ENCODE measurements around the gene RIT1.
A peak's percentile ranks its signal among the peaks of the same experiment; 100 is the strongest.

The RIT1 gene

DNA sequence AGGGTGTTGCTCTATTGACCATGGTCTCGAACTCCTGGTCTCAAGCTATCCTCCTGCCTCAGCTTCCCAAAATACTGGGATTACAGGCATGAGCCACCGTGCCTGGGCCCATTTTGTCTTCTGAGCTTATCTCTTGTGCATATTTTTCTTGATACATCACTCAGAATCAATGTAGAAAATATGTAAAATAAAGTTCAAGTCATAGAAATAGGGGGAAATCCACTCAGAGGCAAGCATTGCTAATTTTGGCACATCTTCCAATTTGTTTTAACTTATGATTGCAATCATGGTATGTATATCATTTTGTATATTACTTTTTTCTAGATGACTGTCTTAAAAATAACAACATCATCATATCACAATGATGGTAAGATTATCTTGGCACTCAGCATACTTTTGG lies 21.6 kb downstream of the RIT1 start:
- no peak for DNase-seq

DNA sequence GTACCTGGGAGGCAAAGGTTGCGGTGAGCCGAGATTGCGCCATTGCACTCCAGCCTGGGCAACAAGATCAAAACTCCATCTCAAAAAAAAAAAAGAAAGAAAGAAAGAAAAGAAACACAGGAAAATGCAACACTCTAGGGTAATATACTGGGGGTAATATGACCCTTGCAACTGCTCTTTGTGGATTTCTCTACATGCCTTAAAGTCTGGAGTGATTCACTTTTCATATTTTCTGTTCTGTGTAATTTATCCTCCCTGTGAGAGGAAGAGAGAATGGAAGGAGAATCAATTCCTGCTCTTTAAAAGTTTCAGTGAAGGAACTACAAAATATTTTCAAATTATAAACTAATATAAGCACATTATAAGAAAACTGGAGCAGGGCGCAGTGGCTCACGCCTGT lies 22.7 kb downstream of the RIT1 start:
- no peak for DNase-seq

DNA sequence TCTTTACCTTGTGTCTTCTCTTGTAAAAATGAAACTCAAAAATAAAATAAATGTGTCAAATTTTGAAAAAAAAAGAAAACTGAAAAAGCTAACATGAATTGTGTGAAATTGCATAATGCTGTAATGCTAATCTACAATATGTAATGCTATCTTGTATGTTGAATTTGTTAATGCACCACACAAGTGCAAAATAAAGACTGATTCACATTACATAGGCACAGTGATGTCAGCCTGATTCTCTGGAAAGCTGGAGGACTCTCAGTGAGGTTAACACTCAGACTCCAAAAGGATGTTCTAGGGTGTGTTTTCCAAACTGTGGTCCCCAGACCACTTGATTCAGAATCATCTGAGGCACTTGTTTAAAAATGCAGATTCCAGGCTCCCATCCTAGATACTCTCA lies 26.2 kb downstream of the RIT1 start:
- DNase-seq = no peak

DNA sequence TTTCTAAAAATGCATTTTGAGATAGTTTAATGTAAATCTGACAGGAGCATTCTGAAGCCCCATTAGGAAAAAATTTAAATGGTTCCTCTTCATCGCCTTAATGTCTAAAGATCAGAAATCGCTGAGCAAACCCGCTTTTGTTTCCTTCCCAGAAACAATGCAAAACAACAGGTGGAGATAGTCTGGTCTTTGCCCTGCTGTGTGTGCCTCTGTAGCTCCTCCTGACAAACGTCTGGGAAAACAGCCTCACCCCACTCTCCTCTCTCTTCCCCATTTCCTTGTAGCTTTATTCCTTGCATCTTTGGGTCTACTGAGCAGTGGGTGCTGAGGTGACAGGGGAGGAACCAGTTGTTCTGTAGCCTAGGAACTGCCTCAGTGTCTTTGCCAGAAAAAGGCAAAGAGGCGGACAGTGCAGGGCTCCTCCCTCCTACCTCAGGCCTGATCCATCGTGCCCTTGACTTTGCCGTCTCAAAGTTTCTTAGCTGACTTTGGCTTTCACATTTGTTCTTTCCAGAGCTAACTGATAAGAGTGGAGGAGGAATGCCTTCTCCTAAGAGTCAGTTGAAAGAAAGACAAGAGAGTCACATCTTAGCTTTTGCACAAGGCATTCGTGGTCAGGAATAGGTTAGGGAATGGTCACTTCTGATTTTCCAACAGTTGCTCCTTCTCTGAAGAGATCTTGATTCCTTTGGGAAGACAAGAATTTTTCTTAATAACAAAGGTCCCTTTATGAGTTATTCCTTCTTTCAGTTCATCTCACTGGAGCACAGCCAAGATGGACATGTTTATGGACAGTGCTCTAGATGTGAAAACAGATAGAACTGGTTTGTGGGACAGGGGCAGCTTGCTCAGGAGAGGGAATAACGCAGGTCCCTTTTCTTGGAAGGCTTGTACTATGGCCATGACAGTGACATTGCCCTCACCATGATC lies 26.9 kb downstream of the RIT1 start:
- no peak for DNase-seq

DNA sequence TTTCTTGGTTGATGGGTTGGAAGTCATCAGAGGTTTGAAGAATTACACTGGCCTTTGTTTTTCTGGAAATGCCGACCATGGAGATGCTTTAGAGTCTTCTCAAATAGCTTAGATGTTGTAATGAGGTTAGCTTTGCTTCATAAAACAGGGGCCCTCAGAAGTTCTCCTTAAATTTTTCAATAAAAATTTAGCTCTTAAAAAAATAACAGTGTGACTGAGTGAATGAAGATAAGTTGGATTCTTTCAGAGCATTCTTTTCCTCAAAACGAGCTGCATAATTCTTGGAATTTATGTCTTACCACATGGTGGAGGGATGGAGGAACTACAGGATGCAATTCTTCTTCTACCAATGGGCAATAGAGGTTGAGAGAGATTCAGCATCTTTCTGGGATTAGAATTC lies 28.4 kb downstream of the RIT1 start:
- no peak for DNase-seq

DNA sequence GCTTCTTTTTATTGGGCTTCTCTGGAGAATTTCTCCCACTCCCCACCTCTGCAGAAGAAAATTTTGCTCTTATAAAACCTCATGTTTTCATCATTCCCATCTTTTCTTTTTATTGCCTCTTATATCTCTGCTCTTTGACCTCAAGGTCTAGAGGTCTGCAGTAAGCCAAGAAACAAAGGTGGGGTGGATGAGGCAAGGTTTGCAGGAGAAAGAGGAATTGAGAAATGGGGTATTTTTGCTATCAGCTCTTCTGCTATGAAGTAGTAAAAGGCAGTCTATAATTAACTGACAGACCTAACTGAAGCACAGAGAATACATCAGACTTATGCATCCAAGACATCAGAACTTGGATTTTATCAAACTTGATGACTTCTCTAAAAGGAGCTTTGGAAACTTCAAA lies 28.9 kb downstream of the RIT1 start:
- no peak for DNase-seq

DNA sequence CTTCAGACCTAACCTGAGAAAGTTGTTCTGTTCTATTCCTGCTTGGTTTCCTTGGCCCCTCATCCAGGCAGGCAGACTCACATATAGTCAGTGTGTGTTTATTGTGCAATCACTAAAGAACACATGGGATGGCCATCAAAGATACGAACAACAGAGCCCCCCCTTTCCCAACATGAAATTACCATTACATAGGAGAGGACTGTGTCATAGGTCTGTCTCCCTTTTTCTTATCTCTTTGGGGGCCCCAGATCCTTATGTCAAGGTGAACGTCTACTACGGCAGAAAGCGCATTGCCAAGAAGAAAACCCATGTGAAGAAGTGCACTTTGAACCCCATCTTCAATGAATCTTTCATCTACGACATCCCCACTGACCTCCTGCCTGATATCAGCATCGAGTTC lies 30.2 kb downstream of the RIT1 start:
- no peak for DNase-seq

DNA sequence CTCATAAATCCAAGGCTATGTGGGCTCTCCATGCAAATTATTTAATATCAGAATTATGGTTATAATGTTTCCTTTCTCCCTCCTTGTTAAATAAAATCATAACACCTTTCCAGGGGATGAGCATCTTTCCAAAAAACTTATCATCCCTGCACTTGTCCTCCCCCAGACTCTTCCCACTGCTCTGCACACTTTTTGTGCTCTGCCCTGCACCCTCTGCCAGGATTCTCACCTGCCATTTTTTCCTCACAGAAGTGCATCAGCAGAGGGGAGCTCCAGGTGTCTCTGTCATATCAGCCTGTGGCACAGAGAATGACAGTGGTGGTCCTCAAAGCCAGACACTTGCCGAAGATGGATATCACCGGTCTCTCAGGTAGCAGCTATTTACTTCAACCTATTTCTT lies 30.9 kb downstream of the RIT1 start:
- DNase-seq = no peak

DNA sequence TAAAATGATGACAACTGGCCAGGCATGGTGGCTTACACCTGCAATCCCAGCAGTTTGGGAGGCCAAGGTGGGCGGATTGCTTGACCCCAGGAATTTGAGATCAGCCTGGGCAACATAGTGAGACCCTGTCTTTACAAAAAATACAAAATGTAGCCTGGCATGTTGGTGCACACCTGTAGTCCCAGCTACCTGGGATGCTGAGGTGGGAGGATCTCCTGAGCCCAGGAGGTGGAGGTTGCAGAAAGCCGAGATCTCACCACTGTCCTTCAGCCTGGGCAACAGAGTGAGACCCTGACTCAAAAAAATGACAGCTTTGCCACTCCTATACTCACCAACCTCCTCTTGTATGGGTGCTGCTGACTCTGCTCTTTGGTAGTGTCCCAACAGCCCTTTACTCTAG lies 33.2 kb downstream of the RIT1 start:
- no peak for DNase-seq

DNA sequence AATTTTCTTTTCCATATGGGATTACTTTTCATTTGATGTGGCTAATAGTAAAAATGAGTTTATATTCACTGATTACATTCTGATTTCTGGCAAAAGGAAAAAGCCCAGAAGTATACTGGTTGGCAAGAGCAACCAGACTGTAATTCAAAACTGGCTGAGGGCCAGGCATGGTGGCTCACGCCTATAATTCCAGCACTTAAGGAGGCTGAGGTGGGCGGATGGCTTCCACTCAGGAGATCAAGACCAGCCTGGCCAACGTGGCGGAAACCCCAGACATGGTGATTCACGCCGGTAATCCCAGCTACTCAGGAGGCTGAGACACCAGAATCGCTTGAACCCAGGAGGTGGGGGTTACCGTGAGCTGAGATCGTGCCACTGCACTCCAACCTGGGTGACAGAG lies 37.3 kb downstream of the RIT1 start:
- no peak for DNase-seq

DNA sequence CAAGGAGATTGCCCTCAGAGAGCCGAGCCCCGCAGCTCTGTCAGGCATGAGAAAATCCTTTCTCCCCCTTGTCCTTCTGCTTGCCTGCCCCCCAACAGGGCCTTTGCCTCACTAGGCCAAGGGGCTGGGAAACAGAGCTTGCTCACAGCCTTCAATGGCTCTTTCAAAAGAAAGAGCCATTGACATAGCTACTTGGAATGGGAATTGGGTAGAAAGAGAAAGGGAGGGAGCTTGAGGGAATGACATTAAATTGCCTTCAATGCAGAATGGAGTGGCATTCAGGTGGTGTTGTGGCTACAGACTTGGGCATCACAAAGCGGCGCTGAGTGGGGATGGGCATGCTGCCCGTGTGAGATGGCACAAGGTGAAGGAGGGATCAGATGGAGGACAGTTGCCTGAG lies 38.6 kb downstream of the RIT1 start:
- DNase-seq = no peak

DNA sequence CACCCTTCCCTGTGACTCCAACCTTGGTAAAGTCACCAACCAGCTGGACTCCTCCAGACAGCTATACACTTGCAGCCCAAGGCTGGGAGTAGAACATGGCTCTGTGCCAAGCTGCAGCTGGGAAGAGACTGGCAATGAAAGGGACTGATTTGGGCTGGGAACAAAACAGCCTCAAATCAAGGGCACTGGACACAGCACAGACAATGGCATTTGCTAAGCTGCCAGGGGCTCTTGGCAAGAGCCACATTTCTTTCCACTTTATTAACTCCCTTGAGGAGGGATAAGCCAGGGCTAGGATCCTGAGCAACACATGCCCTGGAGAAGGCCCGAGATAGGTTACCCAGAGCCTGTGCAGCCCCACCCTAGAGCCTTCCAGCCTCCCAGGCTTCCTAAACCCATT lies 39.8 kb downstream of the RIT1 start:
- DNase-seq = no peak

DNA sequence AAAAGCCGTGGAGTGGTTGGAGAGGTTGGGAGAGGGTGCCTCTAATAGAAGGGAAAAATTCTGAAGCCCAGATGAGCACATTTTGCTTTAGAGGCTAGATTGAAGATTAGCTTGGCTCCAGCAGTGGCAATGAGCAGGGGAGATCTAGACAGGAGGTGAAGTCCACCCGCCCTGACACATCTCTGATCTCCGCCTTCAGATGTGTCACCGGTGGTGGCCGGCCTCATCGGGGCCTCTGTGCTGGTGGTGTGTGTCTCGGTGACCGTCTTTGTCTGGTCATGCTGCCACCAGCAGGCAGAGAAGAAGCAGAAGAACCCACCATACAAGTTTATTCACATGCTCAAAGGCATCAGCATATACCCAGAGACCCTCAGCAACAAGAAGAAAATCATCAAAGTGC lies 43.4 kb downstream of the RIT1 start:
- no peak for DNase-seq

DNA sequence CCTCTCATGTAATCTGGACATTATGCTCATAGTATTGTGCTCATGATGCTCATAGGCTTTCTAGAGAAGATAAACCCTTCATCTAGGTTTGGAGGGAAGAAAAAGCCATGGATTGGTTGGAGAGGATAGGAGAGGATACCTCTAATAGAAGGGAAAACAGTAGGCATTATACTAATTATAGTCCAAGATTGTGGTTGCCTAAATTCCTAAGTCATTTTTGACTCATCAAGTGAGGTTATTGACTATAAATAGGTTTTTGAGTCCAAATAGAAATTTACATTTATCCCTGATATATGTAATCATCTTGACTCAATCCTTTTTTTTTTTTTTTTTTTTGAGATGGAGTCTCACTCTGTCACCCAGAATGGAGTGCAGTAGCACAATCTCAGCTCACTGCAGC lies 46.8 kb downstream of the RIT1 start:
- DNase-seq = no peak

DNA sequence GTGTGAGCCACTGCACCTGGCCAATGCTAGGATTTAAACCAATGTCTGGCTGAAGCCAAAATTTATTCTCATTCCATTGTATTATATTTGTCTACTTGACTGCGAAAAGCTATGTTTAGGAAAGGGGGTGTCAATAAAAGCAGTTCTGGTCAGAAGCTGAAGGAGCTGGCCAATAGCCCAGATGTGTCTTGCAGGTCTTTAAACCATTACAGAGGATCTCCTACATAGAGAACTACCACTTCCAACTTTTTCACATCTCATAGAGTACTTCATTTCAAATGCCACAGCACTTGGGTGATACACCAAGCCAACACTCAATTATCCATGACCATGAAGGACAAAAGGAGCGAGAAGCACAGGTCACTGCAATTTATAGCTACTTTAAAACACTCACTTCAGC lies 49.3 kb downstream of the RIT1 start:
- no peak for DNase-seq

DNA sequence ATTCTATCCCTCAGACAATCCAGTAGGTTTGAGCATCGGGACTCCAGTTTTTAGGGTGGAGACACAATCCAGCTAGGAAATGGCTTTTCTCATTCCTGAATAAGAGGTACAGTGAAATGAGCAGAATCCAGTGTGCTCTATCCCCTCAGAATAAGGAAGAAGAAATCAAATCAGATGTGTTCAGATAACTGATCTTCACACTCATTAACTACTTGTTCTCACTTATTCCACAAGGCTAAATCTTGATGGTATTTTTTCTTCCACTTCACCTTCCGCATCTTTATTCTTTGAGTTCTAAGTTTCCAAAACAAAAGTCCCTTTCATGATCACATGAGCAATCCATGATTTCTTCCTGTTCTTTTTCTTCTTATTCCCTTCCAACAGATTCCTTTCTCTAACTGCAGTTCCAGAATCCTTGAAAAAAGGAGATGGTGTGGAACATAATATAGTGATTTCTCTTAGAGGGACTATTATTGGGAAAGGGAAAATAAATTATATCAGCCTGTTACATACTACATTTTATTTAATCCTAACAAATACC lies 50.1 kb downstream of the RIT1 start:
- no peak for DNase-seq

DNA sequence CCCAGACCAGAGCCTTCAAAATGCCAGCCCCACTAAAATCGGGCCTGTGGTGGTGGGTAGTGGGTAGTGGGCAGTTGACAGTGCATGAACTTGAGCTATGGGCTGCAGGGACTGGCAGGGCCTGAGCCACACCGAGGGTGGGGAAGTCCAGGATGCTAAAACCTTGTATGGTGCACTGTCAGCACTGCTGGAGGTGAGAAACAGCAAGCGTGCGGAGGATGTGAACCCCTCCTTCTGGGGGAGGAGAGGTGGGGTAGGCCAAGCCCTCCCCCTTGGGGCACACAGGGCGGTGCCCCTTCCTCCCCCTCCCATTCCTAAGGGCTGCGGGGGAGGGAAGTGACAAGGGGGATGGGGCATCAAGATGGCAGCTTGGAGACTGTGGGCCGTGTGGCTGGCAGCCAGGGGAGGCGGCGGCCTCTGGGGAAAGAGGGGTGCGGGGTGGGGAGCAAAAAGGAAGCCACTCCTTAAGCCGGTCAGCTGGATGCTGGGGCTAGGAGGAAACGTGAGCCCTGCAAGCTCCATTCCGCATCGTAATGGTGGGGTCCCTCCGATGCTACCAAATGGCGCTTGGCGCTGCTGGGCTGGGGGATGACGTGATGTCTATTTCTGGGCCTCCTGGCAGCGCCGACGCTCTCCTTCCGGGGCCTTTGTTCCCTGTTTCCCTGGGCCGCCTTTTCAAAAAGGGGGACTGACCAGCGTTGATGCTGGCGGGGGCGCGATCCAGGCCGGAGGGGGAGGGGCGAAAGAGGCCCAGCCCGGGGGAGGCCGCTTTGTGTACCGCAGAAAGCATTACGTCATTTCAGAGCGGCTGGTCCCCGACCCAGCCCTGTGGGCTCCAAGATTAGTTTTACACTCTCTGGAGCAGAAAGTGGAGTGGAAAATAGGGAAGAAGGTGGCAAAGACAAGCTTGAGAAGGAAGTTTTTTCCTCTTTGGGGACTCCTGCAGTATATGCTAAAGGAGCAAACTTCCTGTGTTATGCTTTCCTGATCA lies 51.0 kb downstream of the RIT1 start:
- no peak for DNase-seq

DNA sequence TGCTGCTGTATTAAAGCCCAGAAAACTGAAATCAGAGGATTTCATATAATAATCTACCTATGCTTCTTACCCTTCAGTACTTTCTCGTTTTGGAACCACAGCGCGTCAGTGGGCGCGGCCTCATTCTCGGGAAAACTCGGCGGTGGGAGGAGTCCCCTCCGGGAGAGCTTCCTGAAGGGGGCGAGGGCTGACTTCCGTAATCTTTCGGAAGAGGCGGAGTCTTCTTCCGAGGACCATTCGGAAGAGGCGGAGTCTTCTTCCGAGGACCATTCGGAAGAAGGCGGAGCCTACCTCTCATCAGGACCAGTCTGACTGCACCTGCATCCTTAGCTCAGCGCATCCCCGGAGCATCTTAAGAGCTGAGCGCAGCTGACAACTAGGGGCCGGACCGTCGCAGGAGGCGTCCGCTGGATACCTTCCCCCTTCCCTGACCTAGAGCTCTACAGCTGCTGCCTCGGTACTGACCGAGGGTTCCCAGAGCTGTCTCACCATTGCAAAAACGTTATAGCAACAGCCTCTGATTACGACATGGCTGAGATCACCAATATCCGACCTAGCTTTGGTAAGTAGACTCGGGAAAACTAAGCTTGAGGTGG lies 51.8 kb downstream of the RIT1 start, which contains the start of gene SYT11:
Gene SYT11, plus strand, starts transcription at position 334 of the 596 bp plus-strand sequence. Its CDS starts 195 bp downstream, at position 529.
- peak; percentile 57 to 85 (median 70) for DNase-seq

DNA sequence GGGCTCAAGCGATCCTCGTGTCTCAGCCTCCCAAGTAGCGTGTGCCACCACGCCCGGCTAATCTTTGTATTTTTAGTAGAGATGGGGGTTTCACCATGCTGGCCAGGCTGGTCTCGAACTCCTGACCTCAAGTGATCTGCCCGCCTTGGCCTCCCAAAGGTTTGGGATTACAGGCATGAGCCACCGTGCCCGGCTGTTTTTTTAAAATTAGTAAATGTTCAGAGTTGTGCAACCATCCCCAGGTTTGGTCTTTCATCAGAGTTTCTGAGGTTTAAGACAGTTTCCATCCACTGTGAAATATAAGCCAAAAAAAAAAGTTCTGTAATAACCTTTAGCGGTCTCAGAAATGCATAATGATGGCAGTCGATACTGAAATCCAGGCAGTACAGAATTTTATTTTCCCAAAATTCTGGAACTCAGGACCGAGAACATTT lies 52.3 kb downstream of the RIT1 start:
- DNase-seq = no peak

DNA sequence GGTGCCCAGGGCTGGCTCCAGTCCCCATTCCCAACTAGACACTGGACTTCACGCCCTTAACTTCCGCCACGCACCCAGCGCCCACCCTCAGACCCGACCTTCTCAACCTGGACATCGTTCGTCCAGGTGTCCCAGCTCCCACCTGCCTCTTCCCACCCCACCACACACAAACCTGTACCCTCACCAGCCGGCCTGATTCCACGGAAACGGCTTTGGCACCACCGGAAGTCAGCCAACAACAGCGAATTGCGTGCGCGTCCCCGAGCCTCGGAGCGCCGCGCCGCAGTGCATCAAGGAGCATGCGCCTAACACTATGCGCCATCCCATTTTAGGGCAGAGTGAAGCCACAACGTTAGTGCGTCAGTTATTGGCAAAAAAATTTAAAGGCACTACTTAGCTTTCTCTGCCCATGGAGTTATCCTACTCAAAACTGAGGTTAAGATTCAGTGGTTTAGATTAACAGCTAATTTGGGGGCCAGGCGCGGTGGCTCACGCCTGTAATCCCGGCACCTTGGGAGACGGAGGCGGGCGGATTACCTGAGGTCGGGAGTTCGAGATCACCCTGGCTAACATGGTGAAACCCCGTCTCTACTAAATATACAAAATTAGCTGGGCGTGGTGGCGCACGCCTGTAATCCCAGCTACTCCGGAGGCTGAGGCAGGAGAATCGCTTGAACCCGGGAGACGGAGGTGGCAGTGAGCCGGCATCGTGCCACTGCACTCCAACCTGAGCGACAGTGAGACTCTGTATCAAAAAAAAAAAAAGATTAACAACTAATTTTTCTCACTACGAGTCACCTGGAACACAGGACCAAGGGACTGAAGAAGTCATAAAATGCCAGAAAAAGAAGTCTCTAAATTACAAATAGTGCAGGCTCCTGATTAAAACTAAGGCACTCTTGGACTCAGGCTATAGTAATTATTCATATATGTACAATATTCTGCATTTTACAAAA lies 53.9 kb downstream of the RIT1 start, which contains the start of gene GON4L:
Gene GON4L, minus strand, starts transcription at position 240 of the 956 bp plus-strand sequence. CDS start 3,434 bp downstream, outside the sequence.
- DNase-seq = peak; percentile 56 to 82 (median 72)

DNA sequence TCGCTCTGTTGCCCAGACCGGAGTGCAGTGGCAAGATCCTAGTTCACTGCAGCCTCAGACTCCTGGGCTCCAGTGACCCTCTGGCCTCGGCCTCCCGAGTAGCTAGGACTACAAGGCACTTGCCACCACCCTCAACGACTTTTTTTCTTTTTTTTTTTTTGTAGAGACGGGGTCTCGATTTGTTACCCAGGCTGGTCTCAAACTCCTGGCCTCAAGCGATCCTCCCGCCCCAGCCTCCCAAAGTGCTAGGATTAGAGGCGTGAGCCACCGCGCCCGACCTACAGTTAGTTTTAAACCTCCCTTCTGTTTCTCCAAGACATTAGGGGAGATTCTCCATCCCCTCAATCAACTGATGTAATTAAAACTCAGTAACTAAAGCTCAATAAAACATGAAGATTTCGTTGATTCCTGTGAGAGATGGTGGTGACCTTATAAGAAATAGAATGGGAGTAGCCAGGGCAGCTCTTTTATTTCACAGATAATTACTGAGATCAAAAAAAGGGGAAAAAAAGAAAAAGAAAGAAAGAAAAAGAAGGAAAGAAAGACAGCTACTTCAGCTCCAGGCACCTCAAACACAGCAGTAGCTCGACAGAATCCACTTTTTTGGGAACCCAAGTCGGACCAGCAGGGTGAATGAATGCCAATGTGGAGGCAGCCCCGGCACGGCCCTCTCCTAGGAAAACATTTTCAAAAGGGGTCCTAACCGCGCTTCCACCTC lies 54.7 kb downstream of the RIT1 start:
- no peak for DNase-seq

Measured in activated naive CD4-positive, alpha-beta T cell (primary cell).